GM23338 (cell line): ENCODE measurements around the gene CDKN2A. TPM values are rescaled to one million over a fixed set of nuclear protein-coding genes. Genes with fewer than 3 reads are reported as not detected.

Experiments
- ATAC-seq: fragments of 200-7000 bp; cut with Tn5 transposase; 3 replicates; pipeline ENCODE4 v1.9.1; 2020
- DNase-seq: peaks from one replicate; pipeline ENCODE4 v3.0.0-alpha.2; 2015; ENCODE audit warnings: low spot score
- H2AFZ ChIP-seq: fragments of 200-600 bp; sonication (generic); 2 replicates; pipeline ENCODE4 v1.8.0; 2016; ENCODE audit warnings: antibody characterized with exemption, mild to moderate bottlenecking, moderate library complexity
- H3F3A ChIP-seq: fragments of 200-600 bp; sonication (generic); replicated peaks from 2 replicates; pipeline ENCODE4 v1.8.0; 2017; ENCODE audit warnings: antibody characterized with exemption, mixed run types, low read depth
- H3K27ac ChIP-seq: fragments of 200-600 bp; sonication (generic); 2 replicates; pipeline ENCODE4 v1.6.1; 2016; ENCODE audit warnings: low read depth
- H3K27me3 ChIP-seq: fragments of 200-600 bp; sonication (generic); 2 replicates; pipeline ENCODE4 v1.8.0; 2016; ENCODE audit warnings: mild to moderate bottlenecking, mixed run types, moderate library complexity; ENCODE audit not compliant: insufficient read depth
- H3K36me3 ChIP-seq: fragments of 200-600 bp; sonication (generic); 2 replicates; pipeline ENCODE4 v1.8.0; 2016; ENCODE audit warnings: mild to moderate bottlenecking; ENCODE audit not compliant: insufficient read depth
- H3K4me1 ChIP-seq: fragments of 200-600 bp; sonication (generic); 2 replicates; pipeline ENCODE4 v1.8.0; 2016; ENCODE audit warnings: mild to moderate bottlenecking, moderate library complexity; ENCODE audit not compliant: insufficient read depth
- H3K4me2 ChIP-seq: fragments of 200-600 bp; sonication (generic); 2 replicates; pipeline ENCODE4 v1.7.1; 2017; ENCODE audit warnings: mixed run types
- H3K4me3 ChIP-seq: fragments of 200-600 bp; sonication (generic); 2 replicates; pipeline ENCODE4 v1.6.1; 2016; ENCODE audit warnings: mixed run types
- H3K79me2 ChIP-seq: fragments of 200-600 bp; sonication (generic); replicated peaks from 2 replicates; pipeline ENCODE4 v1.8.0; 2017; ENCODE audit warnings: mild to moderate bottlenecking; ENCODE audit not compliant: insufficient read depth
- H3K9me2 ChIP-seq: fragments of 200-600 bp; sonication (generic); 2 replicates; pipeline ENCODE4 v1.8.0; 2017; ENCODE audit not compliant: insufficient read depth
- H4K20me1 ChIP-seq: fragments of 200-600 bp; sonication (generic); replicated peaks from 2 replicates; pipeline ENCODE4 v1.8.0; 2017; ENCODE audit warnings: mild to moderate bottlenecking; ENCODE audit not compliant: insufficient read depth
- H3K27ac Mint-ChIP-seq: 2 replicates; pipeline ENCODE4 v1.8.0; 2020; ENCODE audit warnings: inconsistent platforms, mild to moderate bottlenecking, moderate library complexity, mixed read lengths
- H3K27me3 Mint-ChIP-seq: 3 replicates; pipeline ENCODE4 v1.8.0; 2022; ENCODE audit warnings: low read depth, mild to moderate bottlenecking, moderate library complexity, mixed read lengths, inconsistent platforms; ENCODE audit not compliant: insufficient read depth, poor library complexity
- H3K36me3 Mint-ChIP-seq: 3 replicates; pipeline ENCODE4 v1.8.0; 2021; ENCODE audit warnings: low read depth, mild to moderate bottlenecking, inconsistent platforms, moderate library complexity, mixed read lengths
- H3K4me1 Mint-ChIP-seq: 3 replicates; pipeline ENCODE4 v1.8.0; 2020; ENCODE audit warnings: mild to moderate bottlenecking, inconsistent platforms, mixed read lengths
- H3K4me3 Mint-ChIP-seq: 3 replicates; pipeline ENCODE4 v1.8.0; 2021; ENCODE audit warnings: moderate library complexity, mild to moderate bottlenecking, inconsistent platforms, mixed read lengths
- H3K9me3 Mint-ChIP-seq: 3 replicates; pipeline ENCODE4 v1.8.0; 2020; ENCODE audit warnings: moderate library complexity, mild to moderate bottlenecking, inconsistent platforms, mixed read lengths
- CREB1 ChIP-seq: fragments of 250-450 bp; sonication (Bioruptor Pico); IDR thresholded peaks from 2 replicates; pipeline ENCODE4 v1.5.0; 2020; ENCODE audit warnings: low read depth, mild to moderate bottlenecking, moderate library complexity
- EZH2 ChIP-seq: fragments of 200-600 bp; sonication (generic); IDR thresholded peaks from one replicate; pipeline ENCODE4 v1.8.0; 2017; ENCODE audit warnings: antibody characterized with exemption, mild to moderate bottlenecking, low read depth; ENCODE audit not compliant: unreplicated experiment
- EZH2phosphoT487 ChIP-seq: fragments of 200-600 bp; sonication (generic); IDR thresholded peaks from one replicate; pipeline ENCODE4 v1.8.1; 2018; ENCODE audit warnings: antibody characterized with exemption; ENCODE audit not compliant: unreplicated experiment
- POLR2AphosphoS5 ChIP-seq: IDR thresholded peaks from 2 replicates; pipeline ENCODE4 v1.6.1; 2016; ENCODE audit warnings: antibody characterized with exemption, low read depth
- STAT1 ChIP-seq: IDR thresholded peaks from one replicate; pipeline ENCODE4 v1.6.1; 2016; ENCODE audit warnings: antibody characterized with exemption; ENCODE audit not compliant: unreplicated experiment
- ZNF331 ChIP-seq: fragments of 250-450 bp; sonication (Bioruptor Pico); IDR thresholded peaks from 2 replicates; pipeline ENCODE4 v1.5.0; 2020; ENCODE audit warnings: low read depth, mild to moderate bottlenecking, moderate library complexity
- polyA plus RNA-seq: library from polyadenylated mRNA; unstranded; fragments of >200 nt; fragmentation: Nextera tagmentation; extraction: Ambion mirVana; gene quantifications from 2 replicates; pipeline ENCODE4 v1.2.1, GENCODE V29; 2016
- total RNA-seq: library from RNA; depleted of rRNA; stranded (reverse); fragments of >200 nt; shearing (Covaris generic); gene quantifications from 2 replicates; pipeline ENCODE4 v1.2.3, GENCODE V29; 2014
- TF ChIP-seq, protein P1 (sequence below): fragments of 250-450 bp; sonication (Bioruptor Pico); IDR thresholded peaks from 2 replicates; pipeline ENCODE4 v1.5.0; 2020; ENCODE audit warnings: mild to moderate bottlenecking, moderate library complexity
- TF ChIP-seq, protein P2 (sequence below): IDR thresholded peaks from one replicate; pipeline ENCODE4 v1.6.1; 2018; ENCODE audit warnings: antibody characterized with exemption; ENCODE audit not compliant: unreplicated experiment

The CDKN2A gene
- total and polyA plus RNA-seq, 2 experiments from 2014 or later = 0.87 to 2.7 TPM

DNA sequence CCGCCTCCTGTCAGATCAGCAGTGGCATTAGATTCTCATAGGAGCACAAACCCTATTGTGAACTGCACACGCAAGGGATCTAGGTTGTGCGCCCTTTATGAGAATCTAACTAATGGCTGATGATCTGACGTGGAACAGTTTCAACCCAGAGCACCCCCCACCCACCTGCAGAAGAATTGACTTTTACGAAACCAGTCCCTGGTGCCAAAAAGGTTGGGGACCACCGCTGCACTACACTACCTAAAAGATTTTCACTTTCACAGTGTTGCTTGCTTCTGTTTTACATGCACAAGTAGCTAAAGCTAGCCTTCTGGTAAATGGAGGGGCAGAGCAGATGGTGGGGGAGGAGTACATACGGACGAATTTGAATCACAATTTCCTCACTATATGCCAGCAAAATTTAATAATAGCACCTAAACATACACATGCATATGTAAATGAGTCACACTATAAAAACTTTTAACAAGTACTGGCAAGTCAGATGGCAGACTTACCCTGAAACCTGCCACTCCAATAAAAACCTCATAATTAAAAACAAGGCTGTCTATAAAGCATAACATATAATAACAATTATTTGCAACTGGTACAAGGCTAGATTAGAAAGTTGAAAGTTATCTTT, 38.9 kb upstream of the CDKN2A start:
- no peak overlapping the region for H3K4me3 Mint-ChIP-seq

DNA sequence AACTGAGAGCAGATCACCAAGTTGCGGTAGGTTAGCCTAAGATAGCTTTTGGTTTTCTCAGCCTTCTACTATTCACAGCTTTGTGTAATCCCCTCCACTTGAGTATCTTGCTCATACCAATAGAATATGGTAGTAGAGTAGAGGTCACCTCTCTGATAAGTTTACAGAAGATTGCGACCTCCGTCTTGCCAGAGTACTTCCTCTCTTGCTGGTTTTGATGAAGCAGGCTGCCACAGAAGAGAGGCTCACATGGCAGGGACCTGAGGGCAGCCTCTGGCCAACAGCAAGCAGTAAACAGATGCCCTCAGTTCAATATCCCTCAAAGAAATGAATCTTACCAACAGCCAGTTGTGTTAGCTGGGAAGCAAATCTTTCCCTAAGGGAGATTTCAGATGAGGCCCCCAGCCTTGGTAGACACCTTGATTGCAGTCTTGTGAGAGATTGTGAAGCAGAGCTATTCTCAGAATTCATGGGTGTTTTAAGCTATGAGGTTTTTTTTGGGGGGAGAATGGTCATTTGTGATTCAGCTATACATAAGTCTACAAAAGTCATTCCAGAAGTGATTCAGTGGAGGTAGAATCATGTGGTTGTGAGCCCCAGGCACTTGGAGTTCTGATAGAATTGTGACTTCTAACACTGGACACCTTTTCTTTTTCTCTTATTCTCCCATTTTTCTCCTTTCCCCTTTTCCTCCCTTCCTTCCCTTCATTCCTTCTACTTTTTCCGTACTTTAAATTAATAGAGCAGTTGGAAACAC, 37.6 kb upstream of the CDKN2A start:
- Histone ChIP-seq H3K36me3 (no peaks in the 10 kb centered on the region), H2AFZ (peak overlapping the region; percentile 34; the same call in 1 of the 2 replicates), H3K4me2 (no peak overlapping the region), H3F3A (no peaks in the 10 kb centered on the region), H3K79me2 (no peaks in the 10 kb centered on the region), H3K27ac (no peak overlapping the region), H4K20me1 (no peaks in the 10 kb centered on the region), H3K9me2 (no peaks in the 10 kb centered on the region), H3K4me1 (peaks cover 12% of the 10 kb centered on the region), H3K4me3 (no peak overlapping the region), H3K27me3 (no peaks in the 10 kb centered on the region)
- no peaks in the 10 kb centered on the region for H3K9me3 Mint-ChIP-seq
- H3K36me3 Mint-ChIP-seq = no peaks in the 10 kb centered on the region
- no peaks in the 10 kb centered on the region for H3K27me3 Mint-ChIP-seq
- no peak overlapping the region for H3K27ac Mint-ChIP-seq
- H3K4me3 Mint-ChIP-seq = no peak overlapping the region
- DNase-seq (no peak), ATAC-seq (no peak)
- H3K4me1 Mint-ChIP-seq = peaks cover 11% of the 10 kb centered on the region
- TF ChIP-seq POLR2AphosphoS5 (no peak), STAT1 (no peak), ZNF331 (CRISPR knock-in tag) (no peak), CREB1 (no peak), EZH2phosphoT487 (no peak), EZH2 (no peak)
- TF ChIP-seq, protein P1, sequence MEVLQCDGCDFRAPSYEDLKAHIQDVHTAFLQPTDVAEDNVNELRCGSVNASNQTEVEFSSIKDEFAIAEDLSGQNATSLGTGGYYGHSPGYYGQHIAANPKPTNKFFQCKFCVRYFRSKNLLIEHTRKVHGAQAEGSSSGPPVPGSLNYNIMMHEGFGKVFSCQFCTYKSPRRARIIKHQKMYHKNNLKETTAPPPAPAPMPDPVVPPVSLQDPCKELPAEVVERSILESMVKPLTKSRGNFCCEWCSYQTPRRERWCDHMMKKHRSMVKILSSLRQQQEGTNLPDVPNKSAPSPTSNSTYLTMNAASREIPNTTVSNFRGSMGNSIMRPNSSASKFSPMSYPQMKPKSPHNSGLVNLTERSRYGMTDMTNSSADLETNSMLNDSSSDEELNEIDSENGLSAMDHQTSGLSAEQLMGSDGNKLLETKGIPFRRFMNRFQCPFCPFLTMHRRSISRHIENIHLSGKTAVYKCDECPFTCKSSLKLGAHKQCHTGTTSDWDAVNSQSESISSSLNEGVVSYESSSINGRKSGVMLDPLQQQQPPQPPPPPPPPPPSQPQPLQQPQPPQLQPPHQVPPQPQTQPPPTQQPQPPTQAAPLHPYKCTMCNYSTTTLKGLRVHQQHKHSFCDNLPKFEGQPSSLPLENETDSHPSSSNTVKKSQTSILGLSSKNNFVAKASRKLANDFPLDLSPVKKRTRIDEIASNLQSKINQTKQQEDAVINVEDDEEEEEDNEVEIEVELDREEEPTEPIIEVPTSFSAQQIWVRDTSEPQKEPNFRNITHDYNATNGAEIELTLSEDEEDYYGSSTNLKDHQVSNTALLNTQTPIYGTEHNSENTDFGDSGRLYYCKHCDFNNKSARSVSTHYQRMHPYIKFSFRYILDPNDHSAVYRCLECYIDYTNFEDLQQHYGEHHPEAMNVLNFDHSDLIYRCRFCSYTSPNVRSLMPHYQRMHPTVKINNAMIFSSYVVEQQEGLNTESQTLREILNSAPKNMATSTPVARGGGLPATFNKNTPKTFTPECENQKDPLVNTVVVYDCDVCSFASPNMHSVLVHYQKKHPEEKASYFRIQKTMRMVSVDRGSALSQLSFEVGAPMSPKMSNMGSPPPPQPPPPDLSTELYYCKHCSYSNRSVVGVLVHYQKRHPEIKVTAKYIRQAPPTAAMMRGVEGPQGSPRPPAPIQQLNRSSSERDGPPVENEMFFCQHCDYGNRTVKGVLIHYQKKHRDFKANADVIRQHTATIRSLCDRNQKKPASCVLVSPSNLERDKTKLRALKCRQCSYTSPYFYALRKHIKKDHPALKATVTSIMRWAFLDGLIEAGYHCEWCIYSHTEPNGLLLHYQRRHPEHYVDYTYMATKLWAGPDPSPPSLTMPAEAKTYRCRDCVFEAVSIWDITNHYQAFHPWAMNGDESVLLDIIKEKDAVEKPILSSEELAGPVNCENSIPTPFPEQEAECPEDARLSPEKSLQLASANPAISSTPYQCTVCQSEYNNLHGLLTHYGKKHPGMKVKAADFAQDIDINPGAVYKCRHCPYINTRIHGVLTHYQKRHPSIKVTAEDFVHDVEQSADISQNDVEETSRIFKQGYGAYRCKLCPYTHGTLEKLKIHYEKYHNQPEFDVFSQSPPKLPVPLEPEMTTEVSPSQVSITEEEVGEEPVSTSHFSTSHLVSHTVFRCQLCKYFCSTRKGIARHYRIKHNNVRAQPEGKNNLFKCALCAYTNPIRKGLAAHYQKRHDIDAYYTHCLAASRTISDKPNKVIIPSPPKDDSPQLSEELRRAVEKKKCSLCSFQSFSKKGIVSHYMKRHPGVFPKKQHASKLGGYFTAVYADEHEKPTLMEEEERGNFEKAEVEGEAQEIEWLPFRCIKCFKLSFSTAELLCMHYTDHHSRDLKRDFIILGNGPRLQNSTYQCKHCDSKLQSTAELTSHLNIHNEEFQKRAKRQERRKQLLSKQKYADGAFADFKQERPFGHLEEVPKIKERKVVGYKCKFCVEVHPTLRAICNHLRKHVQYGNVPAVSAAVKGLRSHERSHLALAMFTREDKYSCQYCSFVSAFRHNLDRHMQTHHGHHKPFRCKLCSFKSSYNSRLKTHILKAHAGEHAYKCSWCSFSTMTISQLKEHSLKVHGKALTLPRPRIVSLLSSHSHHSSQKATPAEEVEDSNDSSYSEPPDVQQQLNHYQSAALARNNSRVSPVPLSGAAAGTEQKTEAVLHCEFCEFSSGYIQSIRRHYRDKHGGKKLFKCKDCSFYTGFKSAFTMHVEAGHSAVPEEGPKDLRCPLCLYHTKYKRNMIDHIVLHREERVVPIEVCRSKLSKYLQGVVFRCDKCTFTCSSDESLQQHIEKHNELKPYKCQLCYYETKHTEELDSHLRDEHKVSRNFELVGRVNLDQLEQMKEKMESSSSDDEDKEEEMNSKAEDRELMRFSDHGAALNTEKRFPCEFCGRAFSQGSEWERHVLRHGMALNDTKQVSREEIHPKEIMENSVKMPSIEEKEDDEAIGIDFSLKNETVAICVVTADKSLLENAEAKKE (CRISPR knock-in tag) = no peak
- TF ChIP-seq, protein P2, sequence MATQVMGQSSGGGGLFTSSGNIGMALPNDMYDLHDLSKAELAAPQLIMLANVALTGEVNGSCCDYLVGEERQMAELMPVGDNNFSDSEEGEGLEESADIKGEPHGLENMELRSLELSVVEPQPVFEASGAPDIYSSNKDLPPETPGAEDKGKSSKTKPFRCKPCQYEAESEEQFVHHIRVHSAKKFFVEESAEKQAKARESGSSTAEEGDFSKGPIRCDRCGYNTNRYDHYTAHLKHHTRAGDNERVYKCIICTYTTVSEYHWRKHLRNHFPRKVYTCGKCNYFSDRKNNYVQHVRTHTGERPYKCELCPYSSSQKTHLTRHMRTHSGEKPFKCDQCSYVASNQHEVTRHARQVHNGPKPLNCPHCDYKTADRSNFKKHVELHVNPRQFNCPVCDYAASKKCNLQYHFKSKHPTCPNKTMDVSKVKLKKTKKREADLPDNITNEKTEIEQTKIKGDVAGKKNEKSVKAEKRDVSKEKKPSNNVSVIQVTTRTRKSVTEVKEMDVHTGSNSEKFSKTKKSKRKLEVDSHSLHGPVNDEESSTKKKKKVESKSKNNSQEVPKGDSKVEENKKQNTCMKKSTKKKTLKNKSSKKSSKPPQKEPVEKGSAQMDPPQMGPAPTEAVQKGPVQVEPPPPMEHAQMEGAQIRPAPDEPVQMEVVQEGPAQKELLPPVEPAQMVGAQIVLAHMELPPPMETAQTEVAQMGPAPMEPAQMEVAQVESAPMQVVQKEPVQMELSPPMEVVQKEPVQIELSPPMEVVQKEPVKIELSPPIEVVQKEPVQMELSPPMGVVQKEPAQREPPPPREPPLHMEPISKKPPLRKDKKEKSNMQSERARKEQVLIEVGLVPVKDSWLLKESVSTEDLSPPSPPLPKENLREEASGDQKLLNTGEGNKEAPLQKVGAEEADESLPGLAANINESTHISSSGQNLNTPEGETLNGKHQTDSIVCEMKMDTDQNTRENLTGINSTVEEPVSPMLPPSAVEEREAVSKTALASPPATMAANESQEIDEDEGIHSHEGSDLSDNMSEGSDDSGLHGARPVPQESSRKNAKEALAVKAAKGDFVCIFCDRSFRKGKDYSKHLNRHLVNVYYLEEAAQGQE = no peak

More for the DNA sequence above, 38.9 kb upstream of the CDKN2A start:
- no peak overlapping the region for H3K27ac ChIP-seq
- Mint-ChIP-seq H3K9me3 (no peaks in the 10 kb centered on the region), H3K4me1 (peaks cover 11% of the 10 kb centered on the region), H3K36me3 (no peaks in the 10 kb centered on the region), H3K27me3 (no peaks in the 10 kb centered on the region), H3K27ac (no peak overlapping the region)
- ATAC-seq (no peak), DNase-seq (no peak)
- no peak for TF ChIP-seq EZH2phosphoT487
- TF ChIP-seq EZH2 = no peak
- no peaks in the 10 kb centered on the region for H3F3A ChIP-seq
- no peaks in the 10 kb centered on the region for H3K27me3 ChIP-seq
- no peak overlapping the region for H3K4me2 ChIP-seq
- H2AFZ ChIP-seq = no peak overlapping the region; the same call in 1 of the 2 replicates
- H3K4me3 ChIP-seq = no peak overlapping the region
- peaks cover 12% of the 10 kb centered on the region for H3K4me1 ChIP-seq
- no peaks in the 10 kb centered on the region for H3K36me3 ChIP-seq
- no peaks in the 10 kb centered on the region for H3K79me2 ChIP-seq
- no peaks in the 10 kb centered on the region for H3K9me2 ChIP-seq
- H4K20me1 ChIP-seq = no peaks in the 10 kb centered on the region
